Fibroblast of upper back skin (primary cell): ENCODE results near the gene LSMEM2.
"Not testable (repeated sequence)": the region's sequence is repeated elsewhere in the genome, so short reads cannot be mapped to it uniquely, and the experiment has no call there.

Experiments used
- DNase-seq: peaks from one replicate; pipeline ENCODE4 v3.0.0-alpha.2; 2013

The LSMEM2 gene

GRCh38 chr3:50278880-50279224 lies at the start of gene LSMEM2:
LSMEM2 (plus strand) TSS chr3:50279087; CDS start chr3:50279114, 27 bp downstream.
- DNase-seq = no peak

GRCh38 chr3:50229490-50229889 lies 49.4 kb upstream of the LSMEM2 start:
- no peak for DNase-seq

GRCh38 chr3:50230104-50230793 lies 48.6 kb upstream of the LSMEM2 start:
- DNase-seq = no peak

- DNase-seq = no peak
Observed at GRCh38 chr3:50230794-50231125, 48.1 kb upstream of the LSMEM2 start.

- no peak for DNase-seq
Observed at GRCh38 chr3:50231581-50231980, 47.3 kb upstream of the LSMEM2 start.

- no peak for DNase-seq
Observed at GRCh38 chr3:50232303-50232702, 46.6 kb upstream of the LSMEM2 start.

GRCh38 chr3:50233176-50233575 lies 45.7 kb upstream of the LSMEM2 start:
- DNase-seq = no peak

- peak; percentile 98 for DNase-seq
Observed at GRCh38 chr3:50235716-50236483, 43.0 kb upstream of the LSMEM2 start, which contains the start of gene GNAI2. GNAI2 (plus strand) TSS chr3:50236204; CDS start chr3:50236336, 132 bp downstream.

- DNase-seq = no peak
Observed at GRCh38 chr3:50236484-50237132, 42.3 kb upstream of the LSMEM2 start.

- DNase-seq = no peak
Observed at GRCh38 chr3:50237133-50237651, 41.7 kb upstream of the LSMEM2 start.

GRCh38 chr3:50237754-50238548 lies 40.9 kb upstream of the LSMEM2 start:
- DNase-seq = peak; percentile 78

- no peak for DNase-seq
Observed at GRCh38 chr3:50238549-50239026, 40.3 kb upstream of the LSMEM2 start.

- DNase-seq = no peak
Observed at GRCh38 chr3:50239649-50240048, 39.2 kb upstream of the LSMEM2 start.

GRCh38 chr3:50241163-50241562 lies 37.7 kb upstream of the LSMEM2 start:
- DNase-seq = no peak

- DNase-seq = no peak
Observed at GRCh38 chr3:50241713-50242380, 37.0 kb upstream of the LSMEM2 start.

GRCh38 chr3:50242381-50242770 lies 36.5 kb upstream of the LSMEM2 start:
- DNase-seq = no peak

GRCh38 chr3:50242851-50243542 lies 35.9 kb upstream of the LSMEM2 start:
- DNase-seq = peak; percentile 31

- no peak for DNase-seq
Observed at GRCh38 chr3:50243543-50243895, 35.4 kb upstream of the LSMEM2 start.

GRCh38 chr3:50244813-50245212 lies 34.1 kb upstream of the LSMEM2 start:
- not testable (repeated sequence) for DNase-seq

- DNase-seq = no peak
Observed at GRCh38 chr3:50245251-50245745, 33.6 kb upstream of the LSMEM2 start.

- DNase-seq = peak; percentile 92
Observed at GRCh38 chr3:50245831-50246516, 32.9 kb upstream of the LSMEM2 start.
